KG1 (cell line): ENCODE results near the gene XRCC1.
"Not testable (repeated sequence)": the region's sequence is repeated elsewhere in the genome, so short reads cannot be mapped to it uniquely, and the experiment has no call there.

Experiments
- DNase-seq: peaks from one replicate; lab custom pipeline; 2025; lab: John Stamatoyannopoulos, UW

Gene XRCC1

GRCh38 chr19:43545981-43546380, 29.3 kb downstream of the XRCC1 start:
- DNase-seq = no peak

DNA sequence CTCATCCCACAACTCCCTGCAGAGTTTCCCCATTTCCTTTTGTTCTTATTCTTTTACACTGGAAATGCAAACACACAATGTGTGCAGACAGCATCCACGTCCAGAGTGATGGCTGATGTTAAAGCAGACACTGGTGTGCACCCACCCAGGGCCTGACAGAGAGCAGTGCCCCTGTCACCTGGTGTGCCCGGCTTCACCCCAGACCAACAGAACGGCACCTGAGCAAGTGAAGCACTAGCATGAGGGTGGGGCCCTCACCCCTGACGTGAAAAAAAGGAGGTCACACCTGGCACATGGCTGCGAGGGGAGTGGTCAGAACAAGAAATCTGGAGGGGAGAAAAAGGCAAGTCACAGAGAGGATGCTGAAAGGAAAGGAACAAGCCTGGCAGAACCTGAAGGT, 30.1 kb downstream of the XRCC1 start:
- no peak for DNase-seq

DNA sequence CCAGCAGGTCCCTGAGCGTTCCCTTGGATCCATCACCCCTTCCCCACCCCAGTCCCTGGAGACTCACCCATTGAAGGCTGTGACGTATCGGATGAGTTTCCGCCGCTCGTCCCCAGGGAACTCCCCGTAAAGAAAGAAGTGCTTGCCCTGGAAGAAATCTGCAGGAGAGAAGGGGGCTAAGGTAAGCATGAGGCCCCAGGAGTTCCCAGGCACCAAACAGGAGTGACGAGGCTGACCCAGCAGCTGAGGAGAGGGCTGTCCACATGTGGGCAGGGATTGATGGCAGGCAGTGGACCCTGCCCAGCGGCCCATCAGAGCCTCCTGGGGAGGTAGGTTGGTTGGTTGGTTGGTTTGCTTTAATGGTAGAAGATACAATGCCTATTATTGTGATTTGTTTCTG, 31.2 kb downstream of the XRCC1 start:
- no peak for DNase-seq

- DNase-seq = no peak
These were observed 33.2 kb downstream of the XRCC1 start for GRCh38 chr19:43541920-43542650.

- no peak for DNase-seq
These were observed 34.9 kb downstream of the XRCC1 start for GRCh38 chr19:43540381-43540780.

DNA sequence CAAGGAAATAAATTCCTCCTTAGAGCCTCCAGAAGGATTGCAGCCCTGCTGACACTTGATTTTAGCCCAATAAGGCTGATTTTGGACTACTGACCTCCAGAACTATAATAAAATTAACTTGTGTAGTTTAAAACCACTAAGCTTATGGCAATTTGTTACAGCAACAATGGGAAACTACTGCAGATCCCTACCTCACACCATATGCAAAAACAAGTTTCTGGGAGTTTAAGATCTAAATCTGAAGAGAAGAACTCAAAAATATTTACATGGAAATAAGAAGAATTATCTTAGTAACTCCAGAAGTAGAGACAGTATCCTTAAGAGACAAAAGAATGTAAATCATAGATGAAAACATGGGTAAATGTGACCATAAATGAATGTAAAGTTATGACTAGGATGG, 36.4 kb downstream of the XRCC1 start:
- DNase-seq = no peak

GRCh38 chr19:43534816-43535761, 40.2 kb downstream of the XRCC1 start:
- no peak for DNase-seq

- no peak for DNase-seq
These were observed 41.0 kb downstream of the XRCC1 start for GRCh38 chr19:43534305-43534815.

- no peak for DNase-seq
These were observed 41.6 kb downstream of the XRCC1 start for GRCh38 chr19:43533546-43534304.

DNA sequence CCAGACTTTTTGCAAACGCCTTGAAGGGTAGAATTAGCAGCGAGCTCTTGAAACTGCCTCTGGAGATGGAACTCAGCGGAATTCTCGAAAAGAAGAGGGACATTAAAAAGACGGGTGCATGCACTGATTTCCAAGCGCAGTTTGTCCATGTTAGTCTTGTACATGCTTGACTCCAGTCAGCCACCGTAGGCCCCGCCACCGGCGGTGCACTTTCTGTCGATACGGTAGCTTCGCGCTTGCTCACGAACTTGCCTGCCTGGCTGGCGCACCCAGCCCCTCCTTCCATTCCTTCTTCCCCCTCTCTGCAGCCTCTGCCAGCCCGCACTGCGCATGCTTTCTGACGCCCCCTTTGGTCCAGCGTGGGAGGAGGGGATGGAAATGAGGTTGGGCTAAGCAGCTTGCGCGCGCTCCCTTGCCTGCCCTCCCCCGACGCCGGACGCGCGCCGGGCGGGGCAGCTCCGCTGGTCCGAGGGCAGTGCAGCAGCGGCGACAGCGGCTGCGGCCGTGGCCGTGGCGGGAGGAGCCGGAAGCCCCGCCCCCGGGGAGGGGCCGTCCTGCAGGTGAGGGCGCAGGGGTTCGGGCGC, 42.3 kb downstream of the XRCC1 start, which contains the start of gene ZNF575:
Gene ZNF575 (plus strand): TSS at position 227 of the 584 bp plus-strand sequence. CDS start 1,235 bp downstream, outside the sequence.
- peak; percentile 48 for DNase-seq

- no peak for DNase-seq
These were observed 42.8 kb downstream of the XRCC1 start for GRCh38 chr19:43532571-43532961.

DNA sequence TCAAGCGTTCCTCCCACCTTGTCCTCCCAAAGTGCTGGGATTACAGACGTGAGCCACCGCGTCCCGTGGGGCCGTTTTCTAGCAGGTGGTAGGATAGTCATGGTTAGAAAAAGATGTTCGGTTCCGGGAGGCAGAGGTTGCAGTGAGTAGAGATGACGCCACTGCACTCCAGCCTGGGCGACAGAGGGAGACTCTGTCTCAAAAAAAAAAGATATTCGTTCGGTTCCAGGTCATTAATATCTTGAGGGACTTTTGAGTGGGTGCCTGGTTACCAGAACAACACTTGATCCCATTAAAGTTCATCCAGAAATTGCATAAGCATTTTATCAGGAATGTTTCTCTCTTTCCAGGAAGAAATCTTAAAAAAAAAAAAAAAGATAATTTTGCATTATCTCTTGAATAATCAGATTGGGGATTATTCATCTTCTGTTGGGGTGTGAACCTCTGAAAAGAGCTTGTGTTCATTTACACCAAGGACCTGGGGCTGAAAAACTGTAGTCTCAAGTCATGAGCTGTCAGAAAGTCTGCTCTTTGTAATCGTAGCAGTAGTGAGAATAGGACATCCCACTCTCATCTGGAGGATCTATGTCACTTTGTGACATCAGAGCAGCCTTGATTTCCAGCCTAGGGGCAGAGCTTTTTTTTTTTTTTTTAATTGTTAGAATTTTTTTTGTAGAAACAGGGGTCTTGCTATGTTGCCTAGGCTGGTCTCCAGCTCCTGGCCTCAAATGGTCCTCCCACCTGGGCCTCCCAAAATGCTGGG, 47.3 kb downstream of the XRCC1 start:
- no peak for DNase-seq

DNA sequence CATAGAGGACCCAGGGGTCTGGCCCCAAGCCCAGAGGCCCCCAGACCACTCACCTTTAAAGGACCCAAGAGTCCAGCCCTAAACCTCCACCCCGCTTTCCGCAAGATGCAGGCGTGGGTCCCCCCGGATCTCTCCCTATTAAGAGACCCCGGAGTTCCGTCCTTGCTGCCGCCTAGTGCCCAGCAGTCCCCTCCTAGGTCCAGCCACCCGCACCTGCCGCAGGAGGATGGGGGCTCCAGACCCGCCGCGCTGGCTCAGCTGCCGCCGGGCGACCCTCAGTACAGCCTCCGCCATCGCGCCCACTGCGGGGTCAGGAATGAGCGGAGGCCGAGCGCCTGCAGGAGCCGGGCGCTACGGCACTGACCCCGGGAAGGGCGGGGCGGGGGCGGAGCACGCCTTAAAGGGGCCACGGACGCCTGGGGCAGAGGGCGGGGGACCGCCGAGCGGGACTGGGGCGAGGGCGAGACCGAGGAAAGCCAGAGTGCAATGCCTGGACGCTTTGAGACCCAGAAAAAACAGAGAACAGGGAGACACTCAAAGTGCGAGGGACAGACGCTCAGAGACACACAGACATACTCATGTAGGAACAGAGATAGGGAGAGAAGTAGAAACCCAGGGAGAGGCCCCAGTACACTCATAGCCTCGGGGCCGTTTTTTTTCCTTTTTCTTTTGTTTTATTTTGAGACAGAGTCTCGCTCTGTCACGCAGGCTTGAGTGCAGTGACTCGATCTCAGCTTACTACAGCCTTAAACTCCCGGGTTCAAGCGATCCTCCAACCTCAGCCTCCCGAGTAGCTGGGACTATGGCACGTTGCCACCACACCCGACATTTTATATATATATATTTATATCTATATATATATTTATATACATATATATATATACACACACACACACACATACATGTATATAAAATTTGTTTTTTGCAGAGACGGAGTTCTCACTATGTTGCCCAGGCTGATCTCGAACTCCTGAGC, 48.2 kb downstream of the XRCC1 start, which contains the start of gene ETHE1:
Gene ETHE1 (minus strand): TSS at position 318 of the 976 bp plus-strand sequence. CDS start 24 bp downstream, at position 294.
- peak; percentile 85 for DNase-seq

- no peak for DNase-seq
These were observed 49.2 kb downstream of the XRCC1 start for GRCh38 chr19:43525836-43526771.

DNA sequence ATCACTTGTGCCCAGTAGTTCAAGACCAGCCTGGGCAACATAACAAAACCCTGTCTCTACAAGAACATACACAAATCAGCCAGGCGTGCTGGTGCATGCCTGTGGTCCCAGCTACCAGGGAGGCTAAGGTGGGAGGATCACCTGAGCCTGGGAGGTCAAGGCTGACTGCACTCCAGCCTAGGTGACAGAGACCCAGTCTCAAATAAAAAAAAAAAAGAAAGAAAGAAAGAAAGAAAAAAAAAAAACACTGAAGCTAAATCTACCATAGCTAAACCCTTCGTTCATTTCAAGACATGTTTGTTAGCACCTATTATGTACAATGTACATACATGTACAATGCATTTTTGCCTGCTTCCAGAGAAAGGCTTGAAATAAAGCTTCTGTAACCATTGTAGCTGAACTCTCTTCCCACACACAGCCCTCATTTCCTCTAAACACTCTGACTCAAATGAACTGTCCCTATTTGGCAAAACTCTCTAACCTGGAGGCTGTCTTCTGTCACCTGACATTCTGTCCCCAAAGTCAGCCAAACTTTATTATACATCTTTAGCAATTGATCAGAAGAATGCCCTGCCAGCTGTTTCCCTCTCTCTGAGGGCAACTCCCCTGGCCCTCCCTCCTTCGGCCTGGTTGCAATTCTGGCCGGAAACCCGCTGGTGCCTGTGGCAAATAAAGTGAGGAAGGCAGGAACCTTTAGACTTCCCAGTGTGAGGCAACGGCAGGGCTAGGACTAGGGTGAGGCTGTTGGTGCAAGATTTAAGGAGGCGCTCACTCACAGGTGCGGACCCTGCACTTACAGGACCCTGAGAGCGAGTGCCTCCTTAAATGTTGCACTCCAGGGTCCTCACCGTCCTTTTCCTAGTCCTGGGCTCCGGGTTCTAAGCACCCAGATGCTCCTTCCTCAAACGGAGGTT, 50.1 kb downstream of the XRCC1 start:
- peak; percentile 56 for DNase-seq

DNA sequence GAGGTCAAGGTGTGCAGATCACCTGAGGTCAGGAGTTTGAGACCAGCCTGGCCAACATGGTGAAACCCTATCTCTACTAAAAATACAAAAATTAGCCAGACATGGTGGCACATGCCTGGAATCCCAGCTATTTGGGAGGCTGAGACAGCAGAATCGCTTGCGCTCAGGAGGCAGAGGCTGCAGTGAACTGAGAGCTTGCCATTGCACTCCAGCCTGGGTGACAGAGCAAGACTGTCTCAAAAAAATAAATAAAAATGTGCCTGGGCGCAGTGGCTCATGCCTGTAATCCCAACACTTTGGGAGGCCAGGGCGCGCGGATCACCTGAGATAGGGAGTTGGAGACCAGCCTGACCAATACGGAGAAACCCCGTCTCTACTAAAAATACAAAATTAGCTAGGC, 51.6 kb downstream of the XRCC1 start:
- DNase-seq = not testable (repeated sequence)

DNA sequence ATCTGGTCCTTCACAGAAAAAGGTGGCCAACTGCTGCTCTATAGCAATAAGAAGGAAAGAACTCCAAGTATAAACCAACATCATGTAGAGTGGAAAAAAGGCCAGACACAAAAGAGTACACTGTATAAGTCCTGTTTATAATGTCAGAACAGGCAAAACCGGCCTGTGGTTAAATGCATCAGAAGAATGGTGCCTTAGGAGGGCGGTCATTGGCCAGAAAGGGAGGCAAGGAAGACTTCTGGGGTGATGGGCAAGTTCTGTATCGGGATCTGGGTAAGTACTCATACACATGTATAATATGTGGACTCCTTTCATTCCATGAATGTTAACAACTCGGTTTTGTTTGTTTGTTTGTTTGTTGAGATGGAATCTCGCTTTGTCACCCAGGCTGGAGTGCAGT, 52.4 kb downstream of the XRCC1 start:
- no peak for DNase-seq
